Keratinocyte (primary cell): ENCODE data around the gene ARHGAP6. TPM values are rescaled to one million over a fixed set of nuclear protein-coding genes. Genes with fewer than 3 reads are reported as not detected.

Experiments used
- DNase-seq: peaks from one replicate; pipeline ENCODE4 v3.0.0-alpha.2; 2011; ENCODE audit warnings: low read depth, missing footprints, low spot score
- FAIRE-seq: peaks from 2 replicates; lab custom pipeline; 2011; peaks lifted over from hg19 to GRCh38; lab: Jason Lieb, UNC
- H2AFZ ChIP-seq: 2 replicates; pipeline ENCODE4 v1.6.0; 2012; ENCODE audit warnings: low read length, control low read depth, inconsistent platforms; ENCODE audit not compliant: control insufficient read depth
- H3K27ac ChIP-seq: 2 replicates; pipeline ENCODE4 v1.5.1; 2011; ENCODE audit warnings: low read length; ENCODE audit not compliant: control insufficient read depth, insufficient read depth
- H3K27me3 ChIP-seq: 3 replicates; pipeline ENCODE4 v1.6.0; 2011; ENCODE audit warnings: low read length; ENCODE audit not compliant: control insufficient read depth, insufficient read depth; ENCODE audit errors: extremely low read depth
- H3K36me3 ChIP-seq, 2 experiments: 2 replicates in 1 of 2; 3 replicates in 1 of 2; pipeline ENCODE4 v1.5.1; 2011; ENCODE audit warnings: low read length in 2 of 2, mild to moderate bottlenecking in 1 of 2; ENCODE audit not compliant: control insufficient read depth in 2 of 2, insufficient read depth in 2 of 2; ENCODE audit errors: extremely low read depth in 1 of 2
- H3K4me1 ChIP-seq: 3 replicates; pipeline ENCODE4 v1.5.1; 2011; ENCODE audit warnings: low read length; ENCODE audit not compliant: control insufficient read depth, insufficient read depth; ENCODE audit errors: extremely low read depth
- H3K4me2 ChIP-seq: 3 replicates; pipeline ENCODE4 v1.6.0; 2011; ENCODE audit warnings: low read depth, low read length; ENCODE audit not compliant: control insufficient read depth, insufficient read depth; ENCODE audit errors: extremely low read depth
- H3K4me3 ChIP-seq, 3 experiments: fragments of 200-600 bp in 1 of 3; sonication (generic) in 1 of 3; 2 replicates in 2 of 3; 3 replicates in 1 of 3; pipeline ENCODE4 v1.5.1; 2011 to 2016; ENCODE audit warnings: low read length in 3 of 3, mild to moderate bottlenecking in 3 of 3, control low read depth in 2 of 3, inconsistent platforms in 1 of 3, low read depth in 1 of 3, mixed read lengths in 1 of 3, mixed run types in 1 of 3, moderate library complexity in 1 of 3; ENCODE audit not compliant: control insufficient read depth in 2 of 3, insufficient read depth in 2 of 3; ENCODE audit errors: extremely low read depth in 1 of 3
- H3K79me2 ChIP-seq: 2 replicates; pipeline ENCODE4 v1.6.0; 2012; ENCODE audit warnings: low read length; ENCODE audit not compliant: control insufficient read depth, insufficient read depth
- H3K9ac ChIP-seq: 3 replicates; pipeline ENCODE4 v1.6.0; 2011; ENCODE audit warnings: low read length; ENCODE audit not compliant: control insufficient read depth, insufficient read depth; ENCODE audit errors: extremely low read depth
- H3K9me1 ChIP-seq: 3 replicates; pipeline ENCODE4 v1.6.0; 2011; ENCODE audit warnings: low read length; ENCODE audit not compliant: control insufficient read depth, insufficient read depth; ENCODE audit errors: extremely low read depth
- H3K9me3 ChIP-seq: 2 replicates; pipeline ENCODE4 v1.5.1; 2012; ENCODE audit warnings: low read depth, low read length; ENCODE audit not compliant: control insufficient read depth
- H4K20me1 ChIP-seq: 3 replicates; pipeline ENCODE4 v1.6.0; 2011; ENCODE audit warnings: low read length; ENCODE audit not compliant: control insufficient read depth, insufficient read depth; ENCODE audit errors: extremely low read depth
- CTCF ChIP-seq, 3 experiments: IDR thresholded peaks in 1 of 3; conservative IDR thresholded peaks in 1 of 3; optimal IDR thresholded peaks in 1 of 3; 2 replicates in 2 of 3; 3 replicates in 1 of 3; pipeline versions ENCODE3 to v1.5.1; 2011; ENCODE audit warnings: low read length in 3 of 3, mild to moderate bottlenecking in 3 of 3, moderate library complexity in 2 of 3, control low read depth in 1 of 3, inconsistent platforms in 1 of 3; ENCODE audit not compliant: insufficient read depth in 2 of 3; ENCODE audit errors: extremely low read depth in 1 of 3
- EZH2 ChIP-seq: IDR thresholded peaks from one replicate; pipeline ENCODE4 v1.6.1; 2012; ENCODE audit warnings: inconsistent platforms, mild to moderate bottlenecking, low read length, moderate library complexity
- dilution Hi-C: fragments of 300-500 bp; cut with MboI; formaldehyde crosslinking; loops from one replicate; pipeline ENCODE4 v1.7.0; 2020; ENCODE audit warnings: low sequenced_read_pairs; ENCODE audit not compliant: extremely low pct_ligation_motif_present
- polyA plus RNA-seq, 5 experiments: library from polyadenylated mRNA; depleted of rRNA in 3 of 5; stranded (reverse) in 3 of 5; stranded (forward) in 1 of 5; unstranded in 1 of 5; fragments of >200 nt; gene quantifications; 1 replicate in 1 of 5; 2 replicates in 3 of 5; 3 replicates in 1 of 5; pipeline versions ENCODE4 v1.2.1 to v1.2.3, GENCODE V29; 2011 to 2012; ENCODE audit warnings: missing spikeins in 2 of 5, low read depth in 1 of 5, low replicate concordance in 1 of 5

Gene ARHGAP6
- polyA plus RNA-seq, 1 donor (not counting 4 experiments of a cell fraction or from before 2014, with no cell fraction given): 0.01 TPM

GRCh38 chrX:11346121-11346682 is 319.5 kb downstream of the ARHGAP6 start:
- H3K9me1 ChIP-seq: no peaks in the 10 kb centered on the region
- no peaks in the 10 kb centered on the region for H3K9me3 ChIP-seq
- H2AFZ ChIP-seq: no peak overlapping the region
- no peaks in the 10 kb centered on the region for H3K79me2 ChIP-seq
- no peaks in the 10 kb centered on the region for H3K27me3 ChIP-seq
- peaks cover 3% of the 10 kb centered on the region for H3K4me1 ChIP-seq
- dilution Hi-C loops: no loop called here
- TF ChIP-seq EZH2 (no peak), CTCF (optimal IDR thresholded peaks at IDR 0.05 in 1 of 3, IDR thresholded peaks at IDR 0.05 in 1 of 3, conservative IDR thresholded peaks at IDR 0.05 in 1 of 3; ENCODE audit: extremely low read depth in 1 of 3, insufficient read depth in 2 of 3, low read length in 3 of 3) (no peak)
- FAIRE-seq (no peak), DNase-seq (no peak)
- H3K9ac ChIP-seq: no peak overlapping the region
- H4K20me1 ChIP-seq: no peaks in the 10 kb centered on the region
- H3K4me2 ChIP-seq: no peak overlapping the region
- no peak overlapping the region for H3K4me3 ChIP-seq
- H3K36me3 ChIP-seq: no peaks in the 10 kb centered on the region
- no peak overlapping the region for H3K27ac ChIP-seq

DNA sequence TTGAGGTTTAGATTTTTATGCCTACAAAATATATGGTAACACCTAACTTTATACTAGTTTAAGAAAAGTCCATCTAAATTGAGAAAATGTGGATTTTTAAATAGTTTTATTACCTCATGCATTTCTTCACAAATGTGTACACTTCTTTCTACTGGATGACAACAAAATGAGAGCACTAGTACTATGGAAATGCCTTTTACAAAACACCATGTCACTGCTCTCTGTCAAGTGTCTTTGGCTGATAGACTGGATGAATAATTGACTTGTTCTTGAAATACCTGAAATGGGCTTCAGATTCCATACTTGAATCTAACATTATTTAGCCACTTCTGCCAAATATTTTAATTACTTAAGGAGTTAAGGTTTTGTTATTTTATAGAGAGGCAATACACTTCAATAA is 323.0 kb downstream of the ARHGAP6 start:
- H3K27ac ChIP-seq: no peak overlapping the region

More for the DNA sequence above, 323.0 kb downstream of the ARHGAP6 start:
- dilution Hi-C loops: no loop called here
- Histone ChIP-seq H3K9ac (no peak overlapping the region), H3K4me2 (no peak overlapping the region), H2AFZ (no peak overlapping the region), H4K20me1 (no peaks in the 10 kb centered on the region), H3K9me3 (no peaks in the 10 kb centered on the region), H3K9me1 (no peaks in the 10 kb centered on the region), H3K4me3 (no peak overlapping the region), H3K4me1 (peaks cover 3% of the 10 kb centered on the region), H3K79me2 (no peaks in the 10 kb centered on the region), H3K36me3 (no peaks in the 10 kb centered on the region), H3K27me3 (no peaks in the 10 kb centered on the region)
- TF ChIP-seq CTCF (optimal IDR thresholded peaks at IDR 0.05 in 1 of 3, IDR thresholded peaks at IDR 0.05 in 1 of 3, conservative IDR thresholded peaks at IDR 0.05 in 1 of 3; ENCODE audit: extremely low read depth in 1 of 3, insufficient read depth in 2 of 3, low read length in 3 of 3) (no peak), EZH2 (no peak)
- DNase-seq (no peak), FAIRE-seq (no peak)
